NCI-H2196 treated with DMSO at 0.1 percent for 48 hours (cell line): ENCODE data around the gene TMEM114.
"Not testable (repeated sequence)": the region's sequence is repeated elsewhere in the genome, so short reads cannot be mapped to it uniquely, and the experiment has no call there.

Experiments
- DNase-seq: peaks from one replicate; lab custom pipeline; 2025; ENCODE audit not compliant: unreplicated experiment; lab: John Stamatoyannopoulos, UW

TMEM114 gene

GRCh38 chr16:8576141-8577004 lies 13.9 kb downstream of the TMEM114 start:
- DNase-seq: no peak

- DNase-seq: no peak
Observed at GRCh38 chr16:8575399-8575798, 14.9 kb downstream of the TMEM114 start.

GRCh38 chr16:8572919-8573724 lies 17.2 kb downstream of the TMEM114 start:
- DNase-seq: no peak

GRCh38 chr16:8572063-8572918 lies 18.0 kb downstream of the TMEM114 start:
- no peak for DNase-seq

GRCh38 chr16:8571061-8571596 lies 19.2 kb downstream of the TMEM114 start:
- DNase-seq: no peak

GRCh38 chr16:8570393-8570792 lies 19.9 kb downstream of the TMEM114 start:
- DNase-seq: not testable (repeated sequence)

GRCh38 chr16:8569650-8570346 lies 20.5 kb downstream of the TMEM114 start:
- no peak for DNase-seq

- DNase-seq: no peak
Observed at GRCh38 chr16:8568231-8568617, 22.1 kb downstream of the TMEM114 start.

- DNase-seq: peak; percentile 69
Observed at GRCh38 chr16:8567355-8568230, 22.7 kb downstream of the TMEM114 start.

GRCh38 chr16:8565498-8565897 lies 24.8 kb downstream of the TMEM114 start:
- DNase-seq: no peak

GRCh38 chr16:8564934-8565345 lies 25.4 kb downstream of the TMEM114 start:
- DNase-seq: no peak

- not testable (repeated sequence) for DNase-seq
Observed at GRCh38 chr16:8563944-8564540, 26.3 kb downstream of the TMEM114 start.

GRCh38 chr16:8561496-8561895 lies 28.8 kb downstream of the TMEM114 start:
- no peak for DNase-seq

GRCh38 chr16:8555400-8555799 lies 34.9 kb downstream of the TMEM114 start:
- no peak for DNase-seq

GRCh38 chr16:8554881-8555280 lies 35.4 kb downstream of the TMEM114 start:
- no peak for DNase-seq

GRCh38 chr16:8554022-8554421 lies 36.3 kb downstream of the TMEM114 start:
- no peak for DNase-seq

- DNase-seq: no peak
Observed at GRCh38 chr16:8552487-8553221, 37.7 kb downstream of the TMEM114 start.
